ENCODE data around the gene OSBPL9.
"Not testable (repeated sequence)": the region's sequence is repeated elsewhere in the genome, so short reads cannot be mapped to it uniquely, and the experiment has no call there.

OSBPL9 gene

DNA sequence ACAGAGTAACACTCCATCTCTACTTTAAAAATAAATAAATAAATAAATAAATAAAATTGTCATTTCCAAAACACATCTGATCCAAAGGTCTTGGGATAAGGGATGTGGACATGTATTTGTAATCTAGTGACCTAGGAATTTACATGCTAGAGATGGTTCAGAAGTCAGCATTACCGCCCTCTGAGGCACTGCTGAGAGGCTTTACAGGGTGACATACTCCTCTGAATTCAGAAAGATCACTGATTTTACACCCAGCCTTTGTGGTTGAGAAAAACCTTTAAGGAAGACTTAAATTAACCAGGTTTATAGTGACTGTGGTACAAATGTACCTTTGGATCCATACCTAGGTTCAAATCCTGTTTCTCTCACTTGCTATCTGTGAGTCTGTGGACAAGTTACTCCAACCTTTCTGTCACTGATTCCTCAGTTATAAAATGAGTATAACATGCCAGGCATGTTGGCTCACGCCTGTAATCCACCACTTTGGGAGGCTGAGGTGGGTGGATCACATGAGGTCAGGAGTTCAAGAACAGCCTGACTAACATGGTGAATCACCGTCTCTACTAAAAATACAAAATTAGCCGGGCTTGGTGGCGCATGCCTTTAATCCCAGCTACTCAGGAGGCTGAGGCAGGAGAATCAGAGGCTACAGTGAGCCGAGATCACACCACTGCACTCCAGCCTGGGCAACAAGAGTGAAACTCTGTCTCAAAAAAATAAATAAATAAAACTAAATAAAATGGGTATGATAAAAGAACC is 20.1 kb downstream of the OSBPL9 start:
- DNase-seq, result peak; percentile 87

DNA sequence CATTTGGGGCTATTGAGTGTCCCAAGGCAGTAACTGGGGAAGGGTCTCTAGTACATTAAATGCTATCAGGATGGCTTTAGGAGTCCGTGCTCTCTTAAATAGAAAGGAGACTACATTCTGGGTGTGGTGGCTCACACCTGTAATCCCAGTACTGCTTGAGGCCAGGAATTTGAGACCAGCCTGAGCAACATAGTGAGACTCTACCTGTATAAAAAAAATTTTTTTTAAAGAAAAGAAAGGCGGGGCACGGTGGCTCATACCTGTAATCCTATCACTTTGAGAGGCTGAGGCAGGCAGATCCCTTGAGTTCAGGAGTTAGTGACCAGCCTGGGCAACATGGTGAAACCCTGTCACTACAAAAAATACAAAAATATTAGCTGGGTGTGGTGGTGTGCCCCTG is 21.5 kb downstream of the OSBPL9 start:
- DNase-seq, result no peak

- DNase-seq, result no peak
Measured at GRCh38 chr1:51639694-51640093, 22.8 kb downstream of the OSBPL9 start.

DNA sequence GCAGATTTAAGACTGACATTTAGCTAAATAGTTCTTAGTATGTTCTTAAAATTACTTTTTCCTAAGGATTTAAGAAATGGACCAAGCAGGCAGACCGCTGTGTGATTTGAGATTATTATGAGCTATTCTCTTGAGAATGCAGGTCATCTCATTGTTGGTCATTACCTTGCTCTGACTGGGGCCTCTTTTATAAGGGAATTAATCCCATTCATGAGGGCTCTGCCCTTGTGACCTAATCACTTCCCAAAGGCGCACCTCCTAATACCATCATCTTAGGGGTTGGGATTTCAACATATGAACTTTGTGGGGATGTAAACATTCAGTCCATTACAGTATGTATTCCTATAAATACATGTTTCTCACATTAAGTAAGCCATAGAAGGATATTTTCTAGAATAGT is 24.2 kb downstream of the OSBPL9 start:
- no peak for DNase-seq

GRCh38 chr1:51642739-51643142 is 25.8 kb downstream of the OSBPL9 start:
- DNase-seq, result peak; percentile 95

DNA sequence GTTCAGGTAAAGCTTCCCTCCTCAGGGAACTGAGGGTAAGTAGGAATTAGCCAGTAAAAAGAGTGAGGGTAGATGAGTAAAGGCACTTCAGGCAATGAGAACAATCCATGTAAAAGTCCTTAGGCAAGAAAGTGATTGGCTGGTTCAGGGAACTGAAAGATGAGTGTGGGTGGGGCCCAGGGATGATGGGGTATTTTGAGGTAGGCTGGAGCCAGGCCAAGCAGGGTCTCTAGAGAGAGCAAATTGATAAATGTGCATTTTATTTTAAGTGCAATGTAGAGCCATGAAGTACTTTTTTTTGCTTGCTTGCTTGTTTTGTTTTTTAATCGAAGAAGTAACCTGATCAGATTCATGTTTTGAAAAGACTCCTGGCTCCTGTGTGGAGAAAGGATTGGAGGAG is 26.5 kb downstream of the OSBPL9 start:
- no peak for DNase-seq

DNA sequence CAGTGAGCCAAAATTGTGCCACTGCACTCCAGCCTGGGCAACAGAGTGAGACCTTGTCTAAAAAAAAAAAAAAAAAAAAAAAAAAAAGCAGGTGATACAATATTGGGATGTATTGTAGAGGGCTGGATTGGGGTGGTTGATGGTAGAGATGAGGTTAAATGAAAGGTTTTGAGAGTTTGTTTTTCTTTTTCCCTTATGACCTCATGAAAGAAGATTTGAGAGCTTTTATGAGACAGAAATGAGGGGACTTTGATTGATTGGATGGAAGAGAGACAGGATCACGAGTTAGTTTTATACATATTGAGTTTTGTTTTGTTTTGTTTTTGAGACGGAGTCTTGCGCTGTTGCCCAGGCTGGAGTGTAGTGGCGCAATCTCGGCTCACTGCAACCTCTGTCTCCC is 27.1 kb downstream of the OSBPL9 start:
- DNase-seq, result no peak

DNA sequence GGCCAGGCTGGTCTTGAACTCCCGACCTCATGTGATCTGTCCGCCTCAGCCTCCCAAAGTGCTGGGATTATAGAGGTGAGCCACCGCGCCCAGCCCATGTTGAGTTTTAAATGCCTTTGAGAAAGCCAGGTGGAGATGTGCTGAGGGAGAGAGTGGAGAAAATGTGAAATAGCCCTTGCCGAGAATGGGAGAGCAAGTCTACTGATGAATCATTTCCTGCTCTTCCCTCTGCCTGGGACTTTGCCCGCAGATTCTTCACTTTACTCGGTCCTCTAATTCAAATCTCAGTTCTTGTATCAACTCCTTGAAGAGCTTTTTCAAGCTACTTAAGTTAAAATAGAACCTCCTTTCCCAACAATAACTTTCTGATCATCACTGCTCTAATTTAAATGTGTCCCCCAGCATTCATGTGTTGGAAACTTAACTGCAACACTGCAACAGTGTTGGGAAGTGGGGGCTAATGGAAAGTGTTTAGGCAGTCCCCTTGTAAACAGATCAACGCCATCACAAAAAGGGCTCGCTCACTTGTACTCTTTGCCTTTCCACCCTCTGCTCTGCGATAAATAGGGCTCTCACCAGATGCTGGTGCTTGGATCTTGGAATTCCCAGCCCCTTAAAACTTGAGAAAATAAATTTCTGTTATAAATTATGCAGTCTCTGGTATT is 27.8 kb downstream of the OSBPL9 start:
- DNase-seq, result peak; percentile 79

- DNase-seq, result not testable (repeated sequence)
Measured at GRCh38 chr1:51646592-51646991, 29.7 kb downstream of the OSBPL9 start.

GRCh38 chr1:51648180-51649109 is 31.6 kb downstream of the OSBPL9 start:
- DNase-seq, result peak; percentile 83

DNA sequence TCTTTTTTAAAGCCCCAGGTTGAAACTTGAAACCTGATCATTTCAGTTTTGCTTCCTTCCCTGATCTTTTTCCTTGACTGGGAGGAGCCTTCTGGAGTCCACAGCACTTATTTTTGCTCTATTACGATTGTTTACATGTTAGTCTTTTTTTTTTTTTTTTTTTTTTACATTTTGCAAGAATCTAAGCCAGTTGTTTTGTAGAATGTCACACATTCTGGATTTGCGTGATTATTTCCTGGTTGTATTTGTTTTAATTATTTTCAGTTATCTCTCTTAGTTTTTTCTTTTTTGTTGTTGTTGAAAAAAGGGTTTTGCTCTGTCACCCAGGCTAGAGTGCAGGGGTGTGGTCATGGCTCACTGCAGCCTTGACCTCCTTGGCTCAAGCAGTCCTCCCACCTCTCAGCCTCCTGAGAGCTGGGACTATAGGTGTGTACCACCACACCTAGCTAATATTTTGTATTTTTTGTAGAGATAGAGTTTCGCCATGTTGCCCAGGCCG is 32.8 kb downstream of the OSBPL9 start:
- DNase-seq, result no peak

DNA sequence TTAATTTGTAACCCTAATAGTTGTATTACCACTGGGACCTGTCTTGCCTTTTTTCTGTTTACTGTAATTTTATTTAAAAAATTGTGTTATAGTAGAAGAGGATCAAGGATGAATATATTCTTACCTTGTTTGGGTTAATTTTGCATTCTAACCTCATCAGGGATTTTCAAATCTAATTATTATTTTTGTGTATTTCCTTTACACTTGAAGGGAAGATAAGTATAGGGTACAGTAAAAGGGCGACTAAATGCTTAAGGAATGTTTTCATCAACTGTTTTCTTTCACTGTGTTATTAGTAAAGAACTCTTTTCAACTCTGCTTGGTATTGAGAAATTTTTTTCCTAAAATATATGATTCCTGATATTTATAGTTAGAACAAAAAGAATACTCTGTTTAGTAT is 33.3 kb downstream of the OSBPL9 start:
- no peak for DNase-seq

DNA sequence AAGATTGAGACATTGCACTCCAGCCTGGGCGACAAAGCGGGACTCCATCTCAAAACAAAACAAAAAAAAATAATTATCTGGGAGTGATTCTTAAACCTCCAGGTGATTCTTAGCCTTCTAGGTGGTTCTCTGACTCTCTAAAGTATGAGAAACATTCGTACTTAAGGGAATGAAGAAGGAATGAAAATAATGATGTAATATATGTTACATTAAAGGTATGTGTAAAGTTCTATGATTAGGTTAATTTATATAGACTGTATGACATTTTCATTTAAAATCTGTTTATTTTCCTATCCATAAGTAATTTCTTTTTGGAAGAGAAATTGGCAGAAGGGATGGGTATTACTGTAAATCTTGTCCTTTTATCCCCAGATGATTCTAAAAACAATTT is 34.7 kb downstream of the OSBPL9 start:
- no peak for DNase-seq

- DNase-seq, result no peak
Measured at GRCh38 chr1:51652599-51652998, 35.7 kb downstream of the OSBPL9 start.

- DNase-seq, result no peak
Measured at GRCh38 chr1:51653127-51653526, 36.2 kb downstream of the OSBPL9 start.

- DNase-seq, result no peak
Measured at GRCh38 chr1:51654000-51654399, 37.1 kb downstream of the OSBPL9 start.

- no peak for DNase-seq
Measured at GRCh38 chr1:51656374-51656773, 39.5 kb downstream of the OSBPL9 start.

GRCh38 chr1:51660580-51660979 is 43.7 kb downstream of the OSBPL9 start:
- DNase-seq, result no peak

DNA sequence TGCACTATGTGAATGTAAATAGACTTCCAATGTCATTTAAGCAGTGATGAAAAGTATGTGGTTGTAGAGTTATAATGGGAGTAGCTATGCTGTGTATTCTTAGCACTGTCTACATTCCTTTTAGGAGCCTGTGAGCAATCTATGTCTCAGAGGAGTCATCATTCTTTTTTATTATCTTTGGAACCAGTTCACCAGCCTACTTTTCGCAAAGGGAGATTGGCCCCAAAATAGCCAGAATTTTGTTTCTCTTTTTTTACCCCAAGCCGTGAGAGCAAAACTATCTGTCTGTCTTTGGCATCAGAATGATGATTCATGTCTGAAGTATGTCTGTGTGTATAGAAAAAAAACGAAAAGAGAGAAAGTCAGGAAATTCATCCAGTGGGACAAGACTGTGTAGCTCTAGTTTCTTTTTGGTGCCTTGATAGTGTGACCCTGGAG is 44.2 kb downstream of the OSBPL9 start:
- DNase-seq, result peak; percentile 99

DNA sequence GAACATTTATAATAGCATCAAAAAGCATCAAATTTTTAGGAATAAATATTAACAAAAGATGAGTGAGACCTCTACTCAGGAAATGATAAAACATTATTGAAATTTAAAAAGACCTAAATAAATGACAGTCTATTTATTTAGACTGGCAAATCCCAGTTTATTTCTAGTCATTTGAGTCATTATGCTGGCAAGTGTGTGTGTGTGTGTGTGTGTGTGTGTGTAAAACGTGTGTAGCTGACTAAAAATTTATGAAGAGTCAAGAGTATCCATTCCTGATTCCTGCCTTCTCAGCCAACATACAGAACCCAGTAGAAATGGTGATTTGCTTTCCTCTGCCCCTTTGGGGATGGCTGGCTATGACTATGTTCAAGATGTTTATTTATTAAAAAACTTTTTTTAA is 46.2 kb downstream of the OSBPL9 start:
- DNase-seq, result peak; percentile 30

DNA sequence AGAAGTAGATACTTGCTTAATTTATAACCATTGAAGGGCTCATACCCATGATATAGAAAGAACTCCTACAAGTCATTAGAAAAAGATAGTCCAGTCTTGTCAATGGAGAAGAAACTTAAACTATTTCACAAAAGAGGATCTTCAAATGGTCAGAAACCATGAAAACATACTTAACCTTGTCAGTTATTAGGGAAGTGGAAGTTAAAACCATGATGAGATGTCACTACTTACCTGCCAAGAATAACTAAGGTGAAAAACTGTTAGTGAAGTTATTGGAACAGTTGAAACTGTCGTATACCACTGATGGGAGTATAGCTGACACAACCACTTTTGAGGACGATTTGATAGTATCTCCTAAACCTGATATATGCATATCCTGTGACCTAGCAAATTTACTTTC is 46.8 kb downstream of the OSBPL9 start:
- no peak for DNase-seq

DNA sequence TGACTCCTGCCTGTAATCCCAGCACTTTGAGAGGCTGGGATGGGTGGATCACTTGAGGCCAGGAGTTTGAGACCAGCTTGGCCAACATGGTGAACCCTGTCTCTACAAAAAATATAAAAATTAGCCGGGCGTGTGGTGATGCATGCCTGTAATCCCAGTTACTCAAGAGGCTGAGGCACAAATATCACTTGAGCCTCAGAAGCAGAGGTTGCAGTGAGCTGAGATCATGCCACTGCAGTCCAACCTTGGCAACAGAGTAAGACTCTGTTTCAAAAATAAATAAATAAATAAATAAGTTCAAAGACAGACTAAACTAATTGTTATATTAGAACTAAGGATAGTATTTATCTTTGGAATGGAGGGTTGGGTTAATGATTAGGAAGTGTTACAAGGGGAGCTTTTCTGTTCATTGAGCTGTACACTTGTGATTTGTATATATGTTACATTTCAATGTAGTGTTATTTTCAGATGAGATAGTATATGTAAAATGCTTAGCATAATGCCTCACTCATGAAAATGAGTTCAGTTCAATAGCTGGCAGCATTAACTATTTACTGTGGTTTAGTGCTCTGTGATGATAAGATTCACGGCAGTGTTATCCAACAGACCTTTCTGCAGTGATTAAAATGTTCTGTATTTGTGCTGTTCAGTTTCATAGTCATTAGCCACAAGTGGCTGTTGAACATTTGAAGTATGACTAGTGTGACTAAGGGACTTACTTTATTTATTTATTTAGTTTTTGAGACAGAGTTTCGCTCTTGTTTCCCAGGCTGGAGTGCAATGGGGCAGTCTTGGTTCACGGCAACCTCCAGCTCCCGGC is 47.7 kb downstream of the OSBPL9 start:
- DNase-seq, result peak; percentile 69
